Muscle layer of duodenum (tissue), 2 donors: Measurements from ENCODE around the gene DUSP5.

Experiments
- H3K27ac ChIP-seq: one replicate; pipeline ENCODE4 v1.7.0; 2013; ENCODE audit warnings: mild to moderate bottlenecking, low read length
- H3K27me3 ChIP-seq: one replicate; pipeline ENCODE4 v1.7.0; 2013; ENCODE audit warnings: low read depth, mild to moderate bottlenecking, control low read depth, low read length
- H3K36me3 ChIP-seq, 2 donors: one replicate each; pipeline ENCODE4 v1.7.0; 2013; ENCODE audit warnings: low read length in 2 of 2, control low read depth in 1 of 2, mild to moderate bottlenecking in 1 of 2; ENCODE audit not compliant: insufficient read depth in 2 of 2, control insufficient read depth in 1 of 2
- H3K4me1 ChIP-seq, 2 donors: one replicate each; pipeline ENCODE4 v1.7.0; 2013; ENCODE audit warnings: low read length in 2 of 2, mild to moderate bottlenecking in 2 of 2, control low read depth in 1 of 2, moderate library complexity in 1 of 2; ENCODE audit not compliant: insufficient read depth in 2 of 2, control insufficient read depth in 1 of 2
- H3K4me3 ChIP-seq, 2 donors: one replicate each; pipeline ENCODE4 v1.7.0; 2013; ENCODE audit warnings: low read length in 2 of 2, low read depth in 1 of 2, mild to moderate bottlenecking in 1 of 2
- H3K9me3 ChIP-seq, 2 donors: one replicate each; pipeline ENCODE4 v1.7.0; 2013; ENCODE audit warnings: low read length in 2 of 2, control low read depth in 1 of 2, mild to moderate bottlenecking in 1 of 2; ENCODE audit not compliant: control insufficient read depth in 1 of 2
- donor health status: healthy.

The DUSP5 gene, protein sequence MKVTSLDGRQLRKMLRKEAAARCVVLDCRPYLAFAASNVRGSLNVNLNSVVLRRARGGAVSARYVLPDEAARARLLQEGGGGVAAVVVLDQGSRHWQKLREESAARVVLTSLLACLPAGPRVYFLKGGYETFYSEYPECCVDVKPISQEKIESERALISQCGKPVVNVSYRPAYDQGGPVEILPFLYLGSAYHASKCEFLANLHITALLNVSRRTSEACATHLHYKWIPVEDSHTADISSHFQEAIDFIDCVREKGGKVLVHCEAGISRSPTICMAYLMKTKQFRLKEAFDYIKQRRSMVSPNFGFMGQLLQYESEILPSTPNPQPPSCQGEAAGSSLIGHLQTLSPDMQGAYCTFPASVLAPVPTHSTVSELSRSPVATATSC

DNA sequence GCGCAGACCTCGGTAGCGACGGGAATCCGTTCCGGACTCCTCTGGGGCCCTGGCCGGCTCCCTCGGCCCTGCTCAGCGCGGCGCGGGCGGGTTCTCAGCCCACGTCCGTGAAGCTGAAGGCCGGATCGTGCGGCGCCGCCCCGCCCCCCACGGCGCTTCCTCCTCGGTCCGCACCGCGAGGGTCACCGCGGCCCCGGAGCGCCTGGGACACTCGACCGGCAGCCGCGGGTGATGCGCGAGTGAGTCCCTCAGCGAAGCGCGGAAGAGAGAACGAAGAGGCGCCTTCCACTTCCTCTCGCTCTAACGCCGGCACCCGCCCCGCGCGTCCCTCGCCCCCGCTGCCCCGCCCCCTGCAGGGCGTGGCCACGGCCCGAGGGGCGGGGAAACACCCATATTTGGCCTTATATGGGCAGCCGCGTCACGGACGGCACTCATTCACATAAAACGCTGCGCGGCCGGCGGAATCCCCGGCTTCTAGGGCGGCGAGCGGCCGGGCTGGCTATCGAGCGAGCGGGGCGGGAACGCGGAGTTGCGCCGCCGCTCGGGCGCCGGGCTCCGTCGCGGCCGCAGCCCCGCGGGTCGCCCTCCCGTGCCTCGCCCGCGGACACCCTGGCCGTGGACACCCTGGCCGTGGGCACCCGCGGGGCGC lies at the start of gene DUSP5:
TSS of gene DUSP5 (plus strand) at position 470 of the 649 bp plus-strand sequence. CDS start 215 bp downstream, outside the sequence.
- peaks cover 18 to 28% of the 10 kb centered on the region in 2 donors for H3K4me1 ChIP-seq
- no peaks in the 10 kb centered on the region for H3K9me3 ChIP-seq
- no peaks in the 10 kb centered on the region for H3K27me3 ChIP-seq
- no peaks in the 10 kb centered on the region for H3K36me3 ChIP-seq
- H3K4me3 ChIP-seq: peak within 1 kb of the TSS; percentile 69 to 79
- peak within 1 kb of the TSS; percentile 77 for H3K27ac ChIP-seq

GRCh38 chr10:110448682-110449418 lies 48.9 kb upstream of the DUSP5 start:
- H3K27ac ChIP-seq: no peak overlapping the region
- no peaks in the 10 kb centered on the region for H3K9me3 ChIP-seq
- no peaks in the 10 kb centered on the region for H3K4me1 ChIP-seq
- H3K4me3 ChIP-seq: no peak overlapping the region
- H3K36me3 ChIP-seq: no peaks in the 10 kb centered on the region
- H3K27me3 ChIP-seq: no peaks in the 10 kb centered on the region

DNA sequence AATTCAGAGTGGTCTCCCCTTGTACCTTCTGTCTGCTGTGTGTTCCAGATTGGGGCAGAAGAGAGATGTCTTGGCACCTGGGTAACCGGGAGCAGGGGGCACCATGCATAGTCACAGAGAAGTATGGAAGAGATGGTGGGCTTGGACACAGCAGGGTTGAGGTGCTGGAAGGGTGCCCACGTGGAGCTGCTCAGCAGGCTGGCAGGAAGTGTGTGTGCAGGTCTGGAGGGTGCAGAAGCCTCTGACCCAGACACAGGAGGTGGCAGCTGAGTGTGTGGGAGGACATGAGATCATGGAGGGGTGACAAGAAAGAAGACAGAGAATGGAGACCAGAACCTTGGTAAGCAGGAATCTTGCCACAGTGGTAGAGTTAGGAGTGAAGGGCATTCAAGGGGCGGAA lies 42.3 kb upstream of the DUSP5 start:
- Histone ChIP-seq H3K36me3 (no peaks in the 10 kb centered on the region), H3K9me3 (no peaks in the 10 kb centered on the region), H3K4me1 (peaks cover 0 to 4% of the 10 kb centered on the region in 2 donors), H3K27me3 (no peaks in the 10 kb centered on the region), H3K4me3 (no peak overlapping the region), H3K27ac (no peak overlapping the region)

GRCh38 chr10:110456046-110456445 lies 41.7 kb upstream of the DUSP5 start:
- no peaks in the 10 kb centered on the region for H3K9me3 ChIP-seq

DNA sequence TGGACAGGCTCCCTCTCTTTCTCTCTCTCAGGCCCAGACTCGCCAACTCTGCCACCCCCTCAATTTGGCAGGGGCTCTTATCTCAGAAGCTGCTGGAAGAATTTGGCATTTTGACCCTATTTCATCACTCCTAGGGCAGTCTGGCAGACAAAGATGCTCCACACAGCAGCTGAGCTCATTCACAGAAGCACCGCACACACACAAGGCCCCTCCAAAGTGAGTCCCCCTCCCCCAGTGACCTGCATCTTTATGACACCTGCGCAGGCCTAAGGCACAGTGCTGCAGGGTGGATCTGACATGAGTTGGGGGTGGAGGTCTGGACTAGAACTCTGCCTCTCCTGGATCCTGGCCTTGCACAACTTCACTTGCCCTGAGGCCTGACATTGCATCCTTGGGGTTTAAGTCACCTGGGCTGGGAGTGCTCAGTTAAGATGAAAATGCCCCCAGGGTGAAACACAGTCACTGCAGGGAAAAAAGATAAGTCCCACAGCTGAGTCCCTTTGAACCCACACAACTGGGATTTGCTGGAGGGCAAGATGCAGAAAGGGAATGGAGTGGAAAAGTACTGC lies 41.1 kb upstream of the DUSP5 start:
- Histone ChIP-seq H3K4me3 (no peak overlapping the region), H3K4me1 (peaks cover 0 to 4% of the 10 kb centered on the region in 2 donors), H3K27me3 (no peaks in the 10 kb centered on the region), H3K9me3 (no peaks in the 10 kb centered on the region), H3K27ac (no peak overlapping the region), H3K36me3 (no peaks in the 10 kb centered on the region)

More at GRCh38 chr10:110456046-110456445, 41.7 kb upstream of the DUSP5 start:
- Histone ChIP-seq H3K4me3 (no peak overlapping the region), H3K4me1 (peaks cover 0 to 4% of the 10 kb centered on the region in 2 donors), H3K27ac (no peak overlapping the region), H3K27me3 (no peaks in the 10 kb centered on the region), H3K36me3 (no peaks in the 10 kb centered on the region)

DNA sequence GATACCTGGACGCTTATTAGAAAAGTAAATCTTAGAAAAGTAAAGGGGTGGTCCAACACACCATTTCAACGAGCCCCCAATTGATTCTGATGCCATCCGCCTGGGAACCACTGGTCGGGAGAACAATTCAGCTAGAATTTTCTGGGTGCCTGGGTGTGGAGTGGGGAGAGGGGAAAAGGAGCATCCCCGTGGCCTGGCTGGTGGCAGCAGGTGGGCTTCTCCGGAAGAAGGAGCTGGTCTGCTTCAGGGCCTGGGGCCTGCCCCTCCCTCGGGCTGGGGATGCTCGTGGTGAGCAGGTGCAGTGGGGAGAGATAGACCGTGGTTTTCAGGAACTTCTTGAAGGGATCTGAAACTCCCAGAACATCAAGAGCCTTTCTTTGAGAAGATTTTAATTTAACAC lies 39.9 kb upstream of the DUSP5 start:
- Histone ChIP-seq H3K27ac (no peak overlapping the region), H3K9me3 (no peaks in the 10 kb centered on the region), H3K4me1 (peaks cover 0 to 4% of the 10 kb centered on the region in 2 donors), H3K4me3 (no peak overlapping the region), H3K36me3 (no peaks in the 10 kb centered on the region), H3K27me3 (no peaks in the 10 kb centered on the region)

DNA sequence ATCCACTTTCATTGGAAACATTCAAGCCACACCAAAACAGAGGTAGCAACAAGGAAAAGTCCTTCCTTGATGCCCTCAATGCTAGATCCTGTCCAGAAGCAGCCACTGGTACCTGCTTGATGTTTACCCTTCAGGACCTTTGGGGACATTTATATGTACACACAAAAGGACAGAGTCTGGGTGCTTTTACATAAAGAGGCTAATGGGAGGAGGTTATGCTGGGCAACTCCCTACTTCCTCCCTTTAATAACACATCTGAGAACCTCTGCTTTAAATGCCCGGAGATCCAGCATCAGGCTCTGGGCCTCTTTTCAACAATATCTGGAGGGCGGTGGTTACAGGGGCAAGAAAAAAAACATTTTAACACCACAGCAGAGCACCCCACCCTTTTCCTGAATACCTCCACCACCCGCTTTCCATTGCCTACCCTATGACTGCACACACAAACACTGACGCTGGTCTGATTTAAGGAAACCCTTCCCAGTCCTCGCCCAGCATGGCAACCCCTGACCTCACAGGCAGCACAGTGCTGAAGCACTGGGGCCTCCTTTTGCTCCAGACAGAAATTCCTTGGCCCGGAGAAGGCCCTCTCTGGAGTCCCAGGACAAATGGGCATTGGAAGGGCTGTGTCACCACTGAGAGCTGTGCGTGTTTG lies 39.3 kb upstream of the DUSP5 start:
- peaks cover 0 to 4% of the 10 kb centered on the region in 2 donors for H3K4me1 ChIP-seq
- no peak overlapping the region for H3K27ac ChIP-seq
- H3K9me3 ChIP-seq: no peaks in the 10 kb centered on the region
- H3K27me3 ChIP-seq: no peaks in the 10 kb centered on the region
- no peak overlapping the region for H3K4me3 ChIP-seq
- no peaks in the 10 kb centered on the region for H3K36me3 ChIP-seq

- H3K4me1 ChIP-seq: peaks cover 0 to 4% of the 10 kb centered on the region in 2 donors
- no peak overlapping the region for H3K27ac ChIP-seq
- no peaks in the 10 kb centered on the region for H3K9me3 ChIP-seq
- no peaks in the 10 kb centered on the region for H3K27me3 ChIP-seq
- H3K36me3 ChIP-seq: no peaks in the 10 kb centered on the region
- no peak overlapping the region for H3K4me3 ChIP-seq
Measured at GRCh38 chr10:110459600-110459999, 38.1 kb upstream of the DUSP5 start.

DNA sequence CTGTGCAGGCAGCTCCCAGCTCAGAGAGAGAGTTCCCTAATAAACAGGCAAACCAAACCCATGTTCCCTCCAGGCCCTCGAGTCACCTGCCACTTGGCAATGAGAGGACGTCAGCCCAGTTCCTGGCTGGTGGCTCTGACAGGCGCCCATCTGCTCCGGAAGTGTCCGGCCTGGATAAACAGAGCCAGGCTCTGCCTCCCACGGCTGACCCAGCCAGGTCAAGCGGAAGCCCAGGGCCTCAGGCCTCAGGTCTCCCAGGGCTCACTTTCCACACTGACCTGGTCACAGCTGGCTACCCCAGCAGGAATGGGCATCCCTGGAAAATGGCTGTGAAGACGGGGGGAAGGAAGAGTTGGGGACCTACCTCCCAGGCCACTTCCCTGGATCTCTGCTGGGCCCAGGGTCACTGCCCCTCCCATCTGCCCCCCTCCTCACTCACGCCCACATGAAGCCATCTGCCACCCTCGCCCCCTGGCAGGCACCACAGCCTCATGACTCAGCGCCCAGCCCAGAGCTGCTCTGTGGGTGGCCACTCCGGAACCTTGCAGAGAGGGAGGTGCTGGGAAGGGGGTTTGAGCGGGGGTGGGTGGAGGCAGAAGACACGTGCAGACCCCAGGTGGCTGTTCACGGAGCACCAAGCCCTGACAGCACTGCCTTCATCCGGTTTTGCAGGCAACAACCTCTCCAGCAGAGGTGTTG lies 37.4 kb upstream of the DUSP5 start:
- H3K4me3 ChIP-seq: no peak overlapping the region
- no peak overlapping the region for H3K27ac ChIP-seq
- H3K27me3 ChIP-seq: no peaks in the 10 kb centered on the region
- H3K36me3 ChIP-seq: no peaks in the 10 kb centered on the region
- H3K9me3 ChIP-seq: no peaks in the 10 kb centered on the region
- peaks cover 0 to 4% of the 10 kb centered on the region in 2 donors for H3K4me1 ChIP-seq

DNA sequence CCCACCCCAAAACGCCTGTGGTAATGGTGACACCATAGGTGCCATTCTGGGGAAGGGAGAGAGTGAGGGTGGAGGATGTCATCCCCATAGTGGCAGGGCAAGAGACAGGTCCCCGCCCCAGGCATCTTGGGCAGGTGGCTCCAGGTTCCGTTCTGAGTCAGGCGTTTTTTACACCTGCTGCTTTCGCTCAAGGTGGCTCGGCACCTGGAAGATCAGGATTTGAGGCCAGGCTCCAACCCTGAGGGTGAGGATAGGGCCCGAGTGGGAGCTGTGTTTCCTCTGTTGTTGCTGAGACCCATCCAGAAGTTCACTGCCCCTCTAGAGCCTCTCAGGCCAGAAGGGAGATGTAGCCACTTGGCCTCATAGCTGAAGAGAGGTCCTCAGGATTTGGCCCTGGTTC lies 36.6 kb upstream of the DUSP5 start:
- H3K36me3 ChIP-seq: no peaks in the 10 kb centered on the region
- H3K27me3 ChIP-seq: no peaks in the 10 kb centered on the region
- no peak overlapping the region for H3K4me3 ChIP-seq
- no peaks in the 10 kb centered on the region for H3K9me3 ChIP-seq
- no peak overlapping the region for H3K27ac ChIP-seq
- peaks cover 0 to 4% of the 10 kb centered on the region in 2 donors for H3K4me1 ChIP-seq
